Neuronal stem cell (in vitro differentiated cells): ENCODE results near the gene CYCS.

ENCODE experiments used
- DNase-seq: peaks from one replicate; pipeline ENCODE4 v3.0.0-alpha.2; 2013; ENCODE audit warnings: low spot score
- H2AFZ ChIP-seq: one replicate; pipeline ENCODE4 v1.6.1; 2013; ENCODE audit warnings: mild to moderate bottlenecking, low read length, inconsistent platforms
- H2AK5ac ChIP-seq: 2 replicates; pipeline ENCODE4 v1.6.1; 2013; ENCODE audit warnings: low read depth, mild to moderate bottlenecking, inconsistent platforms, low read length, moderate library complexity, mixed read lengths
- H2BK120ac ChIP-seq: 2 replicates; pipeline ENCODE4 v1.6.1; 2013; ENCODE audit warnings: low read depth, mild to moderate bottlenecking, inconsistent platforms, low read length, moderate library complexity, mixed read lengths
- H2BK12ac ChIP-seq: one replicate; pipeline ENCODE4 v1.6.1; 2013; ENCODE audit warnings: low read length, inconsistent platforms
- H2BK15ac ChIP-seq: 2 replicates; pipeline ENCODE4 v1.6.1; 2013; ENCODE audit warnings: mild to moderate bottlenecking, low read length, inconsistent platforms, mixed read lengths
- H2BK5ac ChIP-seq: one replicate; pipeline ENCODE4 v1.6.1; 2013; ENCODE audit warnings: inconsistent platforms, mild to moderate bottlenecking, low read length, moderate library complexity
- H3K14ac ChIP-seq: one replicate; pipeline ENCODE4 v1.6.1; 2013; ENCODE audit warnings: low read length, inconsistent platforms
- H3K18ac ChIP-seq: 2 replicates; pipeline ENCODE4 v1.6.1; 2013; ENCODE audit warnings: low read length, inconsistent platforms
- H3K23ac ChIP-seq: 2 replicates; pipeline ENCODE4 v1.6.1; 2013; ENCODE audit warnings: low read depth, mild to moderate bottlenecking, mixed read lengths, low read length, inconsistent platforms; ENCODE audit not compliant: poor library complexity
- H3K27ac ChIP-seq: replicated peaks from 3 replicates; pipeline ENCODE4 v1.5.1; 2013; ENCODE audit warnings: low read length, inconsistent platforms
- H3K27me3 ChIP-seq, 3 experiments: 2 replicates each; pipeline ENCODE4 v1.6.1; 2013; ENCODE audit warnings: low read length in 3 of 3, mild to moderate bottlenecking in 2 of 3, inconsistent platforms in 1 of 3, low read depth in 1 of 3, mixed read lengths in 1 of 3, moderate library complexity in 1 of 3; ENCODE audit not compliant: control insufficient read depth in 3 of 3, insufficient read depth in 3 of 3
- H3K36me3 ChIP-seq, 2 donors: replicated peaks in 1 of 2; 2 replicates each; pipeline ENCODE4 v1.6.1; 2013; ENCODE audit warnings: low read length in 2 of 2; ENCODE audit not compliant: control insufficient read depth in 2 of 2, insufficient read depth in 2 of 2
- H3K4ac ChIP-seq: 2 replicates; pipeline ENCODE4 v1.6.1; 2013; ENCODE audit warnings: inconsistent platforms, mild to moderate bottlenecking, low read length, moderate library complexity
- H3K4me1 ChIP-seq, 2 donors: 1 replicate in 1 of 2; 2 replicates in 1 of 2; pipeline ENCODE4 v1.6.1; 2013; ENCODE audit warnings: low read length in 2 of 2, low read depth in 1 of 2; ENCODE audit not compliant: control insufficient read depth in 2 of 2, insufficient read depth in 1 of 2
- H3K4me2 ChIP-seq: one replicate; pipeline ENCODE4 v1.6.1; 2013; ENCODE audit warnings: mild to moderate bottlenecking, low read length, inconsistent platforms; ENCODE audit not compliant: insufficient read depth, poor library complexity, severe bottlenecking
- H3K4me3 ChIP-seq, 2 donors: 2 replicates each; pipeline ENCODE4 v1.5.1; 2013; ENCODE audit warnings: low read length in 2 of 2, mild to moderate bottlenecking in 2 of 2, inconsistent platforms in 1 of 2, moderate library complexity in 1 of 2
- H3K79me1 ChIP-seq: one replicate; pipeline ENCODE4 v1.6.1; 2013; ENCODE audit warnings: low read depth, mild to moderate bottlenecking, inconsistent platforms, low read length, moderate library complexity
- H3K9ac ChIP-seq: one replicate; pipeline ENCODE4 v1.6.1; 2013; ENCODE audit warnings: mild to moderate bottlenecking, low read depth, low read length, inconsistent platforms; ENCODE audit not compliant: poor library complexity
- H3K9me3 ChIP-seq, 2 donors: replicated peaks in 1 of 2; 2 replicates each; pipeline versions ENCODE3 to v1.6.1; 2013; ENCODE audit warnings: low read length in 2 of 2, mild to moderate bottlenecking in 2 of 2, inconsistent platforms in 1 of 2, low read depth in 1 of 2, mixed read lengths in 1 of 2, moderate library complexity in 1 of 2; ENCODE audit not compliant: control insufficient read depth in 2 of 2, insufficient read depth in 1 of 2
- H4K8ac ChIP-seq: one replicate; pipeline ENCODE4 v1.6.1; 2013; ENCODE audit warnings: low read depth, mild to moderate bottlenecking, inconsistent platforms, low read length, moderate library complexity
- H4K91ac ChIP-seq: one replicate; pipeline ENCODE4 v1.6.1; 2013; ENCODE audit warnings: low read length, low read depth, mild to moderate bottlenecking, inconsistent platforms; ENCODE audit not compliant: poor library complexity
- WGBS, 2 donors: extraction: QIAGEN DNeasy Blood & Tissue Kit; methylation state at CpG; one replicate each; pipeline ENCODE4 v1.1.7; 2013; ENCODE audit warnings: missing lambda C conversion rate in 2 of 2, mixed read lengths in 1 of 2; ENCODE audit not compliant: insufficient read length in 2 of 2, insufficient replicate concordance in 1 of 2; ENCODE audit errors: extremely low coverage in 2 of 2; 5-methylcytosine and 5-hydroxymethylcytosine counted together

Gene CYCS

GRCh38 chr7:25075459-25075858 is 49.6 kb downstream of the CYCS start:
- Histone ChIP-seq H3K4ac (no peak overlapping the region), H3K9me3 (no peaks in the 10 kb centered on the region), H2AFZ (no peak overlapping the region), H2BK120ac (no peak overlapping the region), H3K9ac (no peak overlapping the region), H4K91ac (no peak overlapping the region), H2BK12ac (no peak overlapping the region), H3K14ac (no peak overlapping the region), H3K27ac (no peak overlapping the region), H4K8ac (no peak overlapping the region), H3K4me3 (no peak overlapping the region), H3K27me3 (no peaks in the 10 kb centered on the region), H2AK5ac (no peak overlapping the region), H3K4me1 (peaks cover 0 to 1% of the 10 kb centered on the region in 2 donors), H3K36me3 (no peaks in the 10 kb centered on the region), H2BK5ac (no peak overlapping the region), H3K23ac (no peak overlapping the region), H3K79me1 (no peaks in the 10 kb centered on the region), H3K4me2 (no peak overlapping the region), H3K18ac (no peak overlapping the region), H2BK15ac (no peak overlapping the region)
- DNase-seq = no peak
- no CpG with 5 or more reads among the region's 8 CpGs for WGBS, 2 donors

- H3K4ac ChIP-seq = no peak overlapping the region
- no peak overlapping the region for H3K23ac ChIP-seq
- H3K18ac ChIP-seq = no peak overlapping the region
- H2AK5ac ChIP-seq = no peak overlapping the region
- no peak overlapping the region for H2BK5ac ChIP-seq
- H3K79me1 ChIP-seq = no peaks in the 10 kb centered on the region
- DNase-seq = no peak
- H3K14ac ChIP-seq = no peak overlapping the region
- no CpG with 5 or more reads among the region's 2 CpGs for WGBS, 2 donors
- no peaks in the 10 kb centered on the region for H3K27me3 ChIP-seq
- no peak overlapping the region for H3K9ac ChIP-seq
- no peaks in the 10 kb centered on the region for H3K4me1 ChIP-seq
- no peaks in the 10 kb centered on the region for H3K36me3 ChIP-seq
- H2BK15ac ChIP-seq = no peak overlapping the region
- H2AFZ ChIP-seq = no peak overlapping the region
- no peak overlapping the region for H3K4me3 ChIP-seq
- H3K27ac ChIP-seq = no peak overlapping the region
- H4K8ac ChIP-seq = no peak overlapping the region
- H2BK12ac ChIP-seq = no peak overlapping the region
- H2BK120ac ChIP-seq = no peak overlapping the region
- H3K4me2 ChIP-seq = no peak overlapping the region
- no peaks in the 10 kb centered on the region for H3K9me3 ChIP-seq
- no peak overlapping the region for H4K91ac ChIP-seq
Observed at GRCh38 chr7:25073451-25073850, 51.6 kb downstream of the CYCS start.
